Common myeloid progenitor, CD34-positive (primary cell): ENCODE data around the gene CITED2.
A peak's percentile ranks its signal among the peaks of the same experiment; 100 is the strongest.
"Not testable (repeated sequence)": the region's sequence is repeated elsewhere in the genome, so short reads cannot be mapped to it uniquely, and the experiment has no call there.

ENCODE experiments used
- CTCF ChIA-PET: fragments of 350-600 bp; sonication (Branson Sonifier 250); formaldehyde crosslinking; loops from one replicate; lab custom pipeline; 2021; ENCODE audit warnings: antibody characterized with exemption; lab: Charles Lee
- POLR2A ChIA-PET: fragments of 350-600 bp; sonication (Branson Sonifier 250); formaldehyde crosslinking; loops from one replicate; lab custom pipeline; 2021; ENCODE audit warnings: antibody characterized with exemption; lab: Charles Lee
- DNase-seq, 3 donors: peaks; one replicate each; pipeline versions ENCODE4 v3.0.0 to v3.0.0-alpha.2; 2013
- H3K27ac ChIP-seq, 2 experiments: 1 replicate in 1 of 2; 2 replicates in 1 of 2; pipeline ENCODE4 v1.7.0; 2013; ENCODE audit warnings: inconsistent platforms in 2 of 2, low read length in 2 of 2, mild to moderate bottlenecking in 2 of 2, low read depth in 1 of 2, moderate library complexity in 1 of 2; ENCODE audit not compliant: severe bottlenecking in 2 of 2, insufficient read depth in 1 of 2, poor library complexity in 1 of 2
- H3K27me3 ChIP-seq, 5 experiments: replicated peaks in 2 of 5; 1 replicate in 3 of 5; 2 replicates in 2 of 5; pipeline versions ENCODE4 v1.6.1 to v1.7.0; 2013; ENCODE audit warnings: low read length in 4 of 5, mild to moderate bottlenecking in 2 of 5, moderate library complexity in 2 of 5, inconsistent platforms in 1 of 5; ENCODE audit not compliant: insufficient read depth in 5 of 5, control insufficient read depth in 4 of 5
- H3K36me3 ChIP-seq, 4 experiments: 1 replicate in 2 of 4; 2 replicates in 2 of 4; pipeline versions ENCODE4 v1.6.1 to v1.7.0; 2013; ENCODE audit warnings: low read length in 3 of 4, control low read depth in 1 of 4, mild to moderate bottlenecking in 1 of 4; ENCODE audit not compliant: control insufficient read depth in 4 of 4, insufficient read depth in 4 of 4
- H3K4me1 ChIP-seq, 4 experiments: 1 replicate in 3 of 4; 2 replicates in 1 of 4; pipeline versions ENCODE4 v1.6.1 to v1.7.1; 2013; ENCODE audit warnings: low read length in 3 of 4, mild to moderate bottlenecking in 3 of 4, control low read depth in 1 of 4, inconsistent platforms in 1 of 4, moderate library complexity in 1 of 4; ENCODE audit not compliant: control insufficient read depth in 4 of 4, insufficient read depth in 4 of 4; ENCODE audit errors: control extremely low read depth in 1 of 4
- H3K4me3 ChIP-seq, 7 experiments: 1 replicate in 4 of 7; 2 replicates in 3 of 7; pipeline versions ENCODE4 v1.5.1 to v1.7.0; 2013; ENCODE audit warnings: mild to moderate bottlenecking in 7 of 7, low read length in 6 of 7, moderate library complexity in 6 of 7, inconsistent platforms in 2 of 7, low read depth in 2 of 7, control low read depth in 1 of 7; ENCODE audit not compliant: insufficient read depth in 4 of 7, control insufficient read depth in 1 of 7; ENCODE audit errors: extremely low read depth in 1 of 7
- H3K9me3 ChIP-seq, 5 experiments: 1 replicate in 4 of 5; 2 replicates in 1 of 5; pipeline versions ENCODE4 v1.6.1 to v1.7.1; 2013; ENCODE audit warnings: low read length in 4 of 5, mild to moderate bottlenecking in 2 of 5, inconsistent platforms in 1 of 5, low read depth in 1 of 5, moderate library complexity in 1 of 5; ENCODE audit not compliant: control insufficient read depth in 4 of 5, insufficient read depth in 2 of 5; ENCODE audit errors: control extremely low read depth in 1 of 5
- WGBS: methylation state at CpG from one replicate; pipeline ENCODE4 v1.1.5; 2013; ENCODE audit not compliant: insufficient coverage; 5-methylcytosine and 5-hydroxymethylcytosine counted together

CITED2 gene

DNA sequence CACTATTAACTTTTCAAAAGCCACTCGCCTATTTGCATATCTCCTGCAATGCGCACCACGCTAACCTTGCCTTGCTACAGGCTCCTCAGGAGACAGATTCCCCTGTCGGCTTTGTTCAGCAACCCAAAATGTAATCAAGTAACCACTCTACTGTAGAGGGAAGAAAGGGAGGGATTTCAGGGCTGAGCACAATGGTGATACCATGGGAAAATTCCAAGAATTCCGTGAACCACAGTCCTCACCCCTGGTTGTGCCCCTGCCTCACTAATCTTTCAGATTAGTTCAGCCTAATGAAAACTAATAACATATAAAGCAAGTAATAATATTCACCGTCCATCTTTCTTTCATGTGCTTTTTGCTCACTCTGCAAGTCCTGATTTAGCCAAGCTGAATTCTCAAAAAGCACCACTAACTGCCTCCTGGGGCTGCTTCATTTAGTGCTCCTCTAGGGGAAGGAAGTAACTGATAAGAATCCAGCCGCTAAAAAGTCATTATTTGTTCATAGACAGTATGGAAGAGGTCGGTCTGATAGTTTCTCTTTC is 6.6 kb downstream of the CITED2 start:
- ChIA-PET CTCF (interaction anchor here (1.4 kb wide), 1 partner anchor 138 kb away, joined by 4 read pairs; no protein-coding TSS in a partner anchor), POLR2A (no interaction called here)
- WGBS = 100% methylated on average over 1 of the region's 8 CpGs
- H3K36me3 ChIP-seq = peaks cover 0 to 10% (median 3%) of the 10 kb centered on the region in 4 experiments
- H3K27ac ChIP-seq = no peak overlapping the region
- peaks cover 25 to 51% (median 41%) of the 10 kb centered on the region in 4 experiments for H3K4me1 ChIP-seq
- peak overlapping the region in 2 of 7 experiments; percentile 28 to 49 for H3K4me3 ChIP-seq
- no peaks in the 10 kb centered on the region for H3K27me3 ChIP-seq
- H3K9me3 ChIP-seq = no peaks in the 10 kb centered on the region
- peak; percentile 46 to 78 (median 72) for DNase-seq

DNA sequence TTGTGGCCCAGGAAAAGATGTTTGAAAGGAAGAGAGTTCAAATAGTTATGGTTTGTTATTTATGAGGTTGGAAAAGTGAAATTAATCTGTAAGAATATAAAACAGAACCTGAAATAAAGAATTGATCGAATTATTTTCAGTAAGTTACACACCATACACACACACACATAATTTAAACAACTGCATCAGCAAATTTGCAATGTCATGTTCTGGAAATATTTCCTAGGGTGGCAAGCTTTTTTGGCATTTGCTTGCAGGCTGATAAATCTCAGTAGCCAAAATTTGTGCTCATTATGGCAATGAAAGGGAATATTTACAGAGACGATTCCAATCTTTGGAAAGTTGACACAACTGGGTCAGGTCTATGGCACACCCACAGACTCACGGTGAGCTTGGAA is 9.5 kb downstream of the CITED2 start:
- H3K27me3 ChIP-seq = no peaks in the 10 kb centered on the region
- H3K9me3 ChIP-seq = no peaks in the 10 kb centered on the region
- no peak for DNase-seq
- H3K36me3 ChIP-seq = no peaks in the 10 kb centered on the region
- CTCF ChIA-PET = interaction anchor here (0.7 to 2.5 kb wide), 30 partner anchors 8 to 1076 kb away, joined by 3 to 57 read pairs (median 4); partner anchors contain the start of gene TXLNB
- POLR2A ChIA-PET = interaction anchor here (1.0 kb wide), 1 partner anchor 73 kb away, joined by 4 read pairs; the partner anchor contains the start of gene TXLNB
- peaks cover 17 to 47% (median 27%) of the 10 kb centered on the region in 4 experiments for H3K4me1 ChIP-seq
- WGBS = 85% methylated on average over 2 of the region's 3 CpGs
- H3K4me3 ChIP-seq = no peak overlapping the region
- no peak overlapping the region for H3K27ac ChIP-seq

- CTCF ChIA-PET = interaction anchor here (0.7 to 2.5 kb wide), 30 partner anchors 8 to 1077 kb away, joined by 3 to 57 read pairs (median 4); partner anchors contain the start of gene TXLNB
- DNase-seq = peak; percentile 62 to 71 (median 66)
- H3K4me3 ChIP-seq = no peak overlapping the region
These were observed 10.0 kb downstream of the CITED2 start for GRCh38 chr6:139364302-139364981.

DNA sequence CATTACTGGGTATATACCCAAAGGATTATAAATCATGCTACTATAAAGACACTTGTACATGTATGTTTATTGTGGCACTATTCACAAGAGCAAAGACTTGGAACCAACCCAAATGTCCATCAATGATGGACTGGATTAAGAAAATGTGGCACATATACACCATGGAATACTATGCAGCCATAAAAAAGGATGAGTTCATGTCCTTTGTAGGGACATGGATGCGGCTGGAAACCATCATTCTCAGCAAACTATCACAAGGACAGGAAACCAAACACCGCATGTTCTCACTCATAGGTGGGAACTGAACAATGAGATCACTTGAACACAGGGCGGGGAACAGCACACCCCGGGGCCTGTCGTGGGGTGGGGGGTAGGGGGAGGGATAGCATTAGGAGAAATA is 10.7 kb downstream of the CITED2 start:
- not testable (repeated sequence) for H3K4me3 ChIP-seq, H3K27ac ChIP-seq, H3K9me3 ChIP-seq, H3K27me3 ChIP-seq, H3K36me3 ChIP-seq, DNase-seq
- no CpG with 5 or more reads among the region's 5 CpGs for WGBS
- peaks cover 9 to 40% (median 20%) of the 10 kb centered on the region in 4 experiments for H3K4me1 ChIP-seq
- POLR2A ChIA-PET = interaction anchor here (1.0 kb wide), 1 partner anchor 72 kb away, joined by 4 read pairs; the partner anchor contains the start of gene TXLNB
- CTCF ChIA-PET = interaction anchor here (1.0 to 2.5 kb wide), 13 partner anchors 9 to 549 kb away, joined by 3 to 57 read pairs (median 5); partner anchors contain the start of gene TXLNB

More at GRCh38 chr6:139364302-139364981, 10.0 kb downstream of the CITED2 start:
- H3K9me3 ChIP-seq = no peaks in the 10 kb centered on the region
- peaks cover 11 to 43% (median 23%) of the 10 kb centered on the region in 4 experiments for H3K4me1 ChIP-seq
- POLR2A ChIA-PET = interaction anchor here (1.0 kb wide), 1 partner anchor 72 kb away, joined by 4 read pairs; the partner anchor contains the start of gene TXLNB
- no peaks in the 10 kb centered on the region for H3K36me3 ChIP-seq
- H3K27ac ChIP-seq = no peak overlapping the region
- no peaks in the 10 kb centered on the region for H3K27me3 ChIP-seq
- WGBS = no CpG with 5 or more reads among the region's 4 CpGs

DNA sequence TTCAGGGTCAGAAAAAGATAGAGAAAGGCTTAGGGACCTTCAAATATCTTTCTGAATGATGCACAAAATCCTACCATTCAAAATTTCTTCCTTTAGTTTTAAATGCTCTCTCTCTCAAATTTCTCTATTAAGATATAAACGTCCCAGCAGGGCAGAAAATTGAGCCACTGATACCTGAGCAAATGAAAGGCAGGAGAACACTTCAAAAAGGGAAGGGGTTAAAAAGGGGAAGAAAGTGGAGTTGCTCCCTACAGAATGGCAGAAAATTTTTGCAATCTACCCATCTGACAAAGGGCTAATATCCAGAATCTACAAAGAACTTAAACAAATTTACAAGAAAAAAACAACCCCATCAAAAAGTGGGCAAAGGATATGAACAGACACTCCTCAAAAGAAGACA is 11.3 kb downstream of the CITED2 start:
- not testable (repeated sequence) for H3K27me3 ChIP-seq, H3K27ac ChIP-seq, H3K36me3 ChIP-seq, H3K4me3 ChIP-seq, H3K9me3 ChIP-seq, DNase-seq
- WGBS = 40% methylated on average over 1 of the region's 1 CpG
- POLR2A ChIA-PET = interaction anchor here (1.0 kb wide), 1 partner anchor 144 kb away, joined by 4 read pairs; no protein-coding TSS in a partner anchor
- H3K4me1 ChIP-seq = peaks cover 9 to 34% (median 17%) of the 10 kb centered on the region in 4 experiments
- CTCF ChIA-PET = interaction anchor here (1.2 to 2.2 kb wide), 2 partner anchors 133 to 142 kb away, joined by 5 to 10 read pairs; no protein-coding TSS in a partner anchor

GRCh38 chr6:139361211-139361610 is 13.2 kb downstream of the CITED2 start:
- POLR2A ChIA-PET = no interaction called here
- peak overlapping the region in 1 of 7 experiments; percentile 24 for H3K4me3 ChIP-seq
- H3K27me3 ChIP-seq = no peaks in the 10 kb centered on the region
- DNase-seq = peak in 2 of 3 donors; percentile 77 to 85
- no peak overlapping the region for H3K27ac ChIP-seq
- CTCF ChIA-PET = interaction anchor here (0.7 to 4.8 kb wide), 12 partner anchors 9 to 236 kb away, joined by 3 to 40 read pairs (median 4); no protein-coding TSS in a partner anchor
- WGBS = 11% methylated on average over 1 of the region's 2 CpGs
- H3K9me3 ChIP-seq = peaks cover 0 to 4% (median 0%) of the 10 kb centered on the region in 5 experiments
- peaks cover 9 to 25% (median 10%) of the 10 kb centered on the region in 4 experiments for H3K4me1 ChIP-seq
- H3K36me3 ChIP-seq = no peaks in the 10 kb centered on the region
